ENCODE data around the gene HLA-DPA1.
A peak's percentile ranks its signal among the peaks of the same experiment; 100 is the strongest.

HLA-DPA1 gene

DNA sequence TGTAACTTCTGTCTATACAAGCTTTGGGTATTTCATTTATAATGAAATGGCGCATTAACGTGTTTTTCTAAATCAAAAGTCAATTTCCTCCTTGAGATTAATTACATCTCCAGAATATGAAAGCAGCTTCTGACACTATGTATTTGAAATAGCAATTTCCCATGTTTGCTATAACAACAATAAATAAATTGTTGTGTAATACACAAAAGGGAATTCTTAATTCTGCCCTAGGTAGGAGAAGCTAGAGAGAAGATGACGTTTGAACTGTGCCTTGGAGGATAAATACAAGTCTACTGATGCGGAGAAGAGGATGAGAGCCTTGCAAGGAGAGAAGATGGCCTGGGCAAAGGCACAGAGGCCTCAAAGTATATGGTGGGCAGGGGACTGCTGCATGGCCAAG, 56.4 kb downstream of the HLA-DPA1 start:
- DNase-seq (ENCODE audit: low read depth): no peak

- DNase-seq (ENCODE audit: low read depth): no peak
These were observed 57.7 kb downstream of the HLA-DPA1 start for GRCh38 chr6:33015798-33016197.

DNA sequence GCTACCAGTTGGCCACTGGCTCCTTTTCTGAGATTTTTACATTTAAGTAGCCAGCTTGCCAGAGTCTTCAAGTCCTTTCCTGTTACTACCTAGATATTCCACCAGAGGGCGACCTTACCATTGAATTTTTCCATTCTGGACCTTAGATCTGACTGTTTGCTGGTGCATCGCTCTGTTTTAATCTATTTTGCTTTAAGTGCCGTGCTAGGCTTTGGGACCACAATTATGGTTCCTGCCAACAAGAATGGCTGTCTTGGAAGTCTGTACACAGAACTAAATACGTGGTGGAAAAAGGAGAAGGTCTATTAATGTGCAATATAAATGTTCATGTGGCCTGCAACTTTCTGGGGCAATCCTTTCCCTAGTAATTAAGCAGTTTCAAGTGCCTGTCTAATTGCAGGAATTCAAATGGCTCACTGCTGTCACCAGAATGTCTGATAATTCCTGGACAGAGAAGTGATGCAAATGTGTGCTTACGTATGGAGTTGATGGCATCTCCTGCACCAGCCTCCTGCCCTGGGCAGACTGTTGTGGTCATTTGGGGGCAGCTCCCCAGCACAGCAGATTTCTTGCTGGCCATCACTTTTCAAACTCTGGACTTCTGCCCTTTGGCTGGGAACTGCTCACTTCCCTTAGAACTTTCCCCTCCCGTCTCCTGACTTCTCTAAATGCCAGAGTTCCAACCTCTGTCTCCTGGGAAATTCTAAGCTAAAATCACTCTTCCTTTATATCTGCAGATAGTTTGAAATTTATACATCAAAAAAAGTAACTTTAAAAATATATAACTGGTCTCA, 58.4 kb downstream of the HLA-DPA1 start:
- DNase-seq (ENCODE audit: low read depth): peak; percentile 84
